Measurements from ENCODE around the gene HSD17B11. TPM values are rescaled to one million over a fixed set of nuclear protein-coding genes. Genes with fewer than 3 reads are reported as not detected.
"Not testable (repeated sequence)": the region's sequence is repeated elsewhere in the genome, so short reads cannot be mapped to it uniquely, and the experiment has no call there.

HSD17B11 gene
- polyA plus RNA-seq, 2 of the 4 experiments (the other 2 are of a cell fraction) = 51.5 to 113 TPM

GRCh38 chr4:87410157-87410556 lies 19.2 kb upstream of the HSD17B11 start:
- peaks cover 19% of the 10 kb centered on the region for H3K4me1 ChIP-seq
- DNase-seq (ENCODE audit: low read depth in 1 of 2, low spot score in 1 of 2) (no peak), FAIRE-seq (no peak), ATAC-seq (peak in 1 of 2 experiments; percentile 38; a peak in 2 of 6 replicates)
- POLR2A ChIA-PET = interaction anchor here (1.6 kb wide), 1 partner anchor 12 kb away, joined by 6 read pairs; the partner anchor contains the start of gene NUDT9
- H3K4me3 ChIP-seq = no peak overlapping the region
- WGBS (ENCODE audit: missing lambda C conversion rate) = 38% methylated on average over 2 of the region's 2 CpGs
- no peaks in the 10 kb centered on the region for H3K9me3 ChIP-seq
- H3K27ac ChIP-seq = peak overlapping the region in 1 of 2 experiments; percentile 38; a peak in 1 of 6 replicates
- H3K4me2 ChIP-seq = peak overlapping the region; percentile 53
- CTCF ChIA-PET = interaction anchor here (1.0 kb wide), 1 partner anchor 10 kb away, joined by 3 read pairs; no protein-coding TSS in a partner anchor
- TF ChIP-seq HOXB13 (CRISPR knock-in tag; IDR thresholded peaks at IDR 0.05; ENCODE audit: low read depth) = no peak

GRCh38 chr4:87409420-87409939 lies 18.5 kb upstream of the HSD17B11 start:
- no peak for FAIRE-seq
- ChIA-PET POLR2A (no interaction called here), CTCF (interaction anchor here (1.0 kb wide), 1 partner anchor 9 kb away, joined by 3 read pairs; no protein-coding TSS in a partner anchor)
- H3K27ac ChIP-seq = peak overlapping the region in 1 of 2 experiments; percentile 59; a peak in 1 of 6 replicates
- peak overlapping the region; percentile 53 for H3K4me2 ChIP-seq
- no peaks in the 10 kb centered on the region for H3K9me3 ChIP-seq
- peaks cover 19% of the 10 kb centered on the region for H3K4me1 ChIP-seq
- 5% methylated on average over 3 of the region's 3 CpGs for WGBS (ENCODE audit: missing lambda C conversion rate)
- TF ChIP-seq POLR2A (IDR thresholded peaks at IDR 0.05; ENCODE audit: low read length) = no peak
- no peak for TF ChIP-seq EHF (CRISPR knock-in tag; IDR thresholded peaks at IDR 0.05)
- TF ChIP-seq GATA3 (IDR thresholded peaks at IDR 0.05; ENCODE audit: borderline replicate concordance) = peak; percentile 31
- peak in 1 of 2 experiments; percentile 61; a peak in 3 of 6 replicates for ATAC-seq
- H3K4me3 ChIP-seq = no peak overlapping the region
- peak in 1 of 2 experiments; percentile 36 for DNase-seq (ENCODE audit: low read depth in 1 of 2, low spot score in 1 of 2)

GRCh38 chr4:87406902-87407301 lies 15.9 kb upstream of the HSD17B11 start:
- CTCF ChIA-PET, FAIRE-seq, H3K27ac ChIP-seq: not testable (repeated sequence)

GRCh38 chr4:87406462-87406861 lies 15.5 kb upstream of the HSD17B11 start:
- Histone ChIP-seq H3K4me2 (no peak overlapping the region), H3K4me3 (no peak overlapping the region), H3K9me3 (no peaks in the 10 kb centered on the region), H3K4me1 (peaks cover 19% of the 10 kb centered on the region), H3K27ac (no peak overlapping the region)
- DNase-seq (ENCODE audit: low read depth in 1 of 2, low spot score in 1 of 2) (no peak), ATAC-seq (no peak), FAIRE-seq (no peak)
- ChIA-PET CTCF (no interaction called here), POLR2A (no interaction called here)
- no peak for TF ChIP-seq TFCP2L1 (CRISPR knock-in tag; IDR thresholded peaks at IDR 0.05)
- no peak for TF ChIP-seq HOXA7 (CRISPR knock-in tag; IDR thresholded peaks at IDR 0.05)
- TF ChIP-seq NPAS2 (CRISPR knock-in tag; IDR thresholded peaks at IDR 0.05; ENCODE audit: borderline replicate concordance) = no peak
- no peak for TF ChIP-seq JUNB (IDR thresholded peaks at IDR 0.05)
- no peak for TF ChIP-seq POLR2AphosphoS2 (conservative IDR thresholded peaks at IDR 0.05; ENCODE audit: low read length)
- no peak for TF ChIP-seq FOSB (CRISPR knock-in tag; IDR thresholded peaks at IDR 0.05)
- no peak for TF ChIP-seq CBX2 (IDR thresholded peaks at IDR 0.05; ENCODE audit: borderline replicate concordance, low read depth)
- TF ChIP-seq HOXB13 (CRISPR knock-in tag; IDR thresholded peaks at IDR 0.05; ENCODE audit: low read depth) = no peak
- no peak for TF ChIP-seq ZC3H11A (IDR thresholded peaks at IDR 0.05)
- no peak for TF ChIP-seq SMC3 (IDR thresholded peaks at IDR 0.05)
- no peak for TF ChIP-seq ATOH8 (CRISPR knock-in tag; IDR thresholded peaks at IDR 0.05; ENCODE audit: low read depth)
- no peak for TF ChIP-seq HDAC2 (IDR thresholded peaks at IDR 0.05)
- TF ChIP-seq BHLHE40 (IDR thresholded peaks at IDR 0.05; ENCODE audit: low read depth, low read length) = no peak
- TF ChIP-seq GATA3 (IDR thresholded peaks at IDR 0.05; ENCODE audit: borderline replicate concordance) = no peak
- TF ChIP-seq HMGXB4 (CRISPR knock-in tag; IDR thresholded peaks at IDR 0.05; ENCODE audit: borderline replicate concordance) = no peak
- no peak for TF ChIP-seq HES2 (IDR thresholded peaks at IDR 0.05)
- 69% methylated on average over 6 of the region's 6 CpGs for WGBS (ENCODE audit: missing lambda C conversion rate)

More at GRCh38 chr4:87406902-87407301, 15.9 kb upstream of the HSD17B11 start:
- H3K4me3 ChIP-seq; H3K4me2 ChIP-seq; POLR2A ChIA-PET; ATAC-seq; H3K9me3 ChIP-seq; DNase-seq (ENCODE audit: low read depth in 1 of 2, low spot score in 1 of 2): not testable (repeated sequence)
- 83% methylated on average over 4 of the region's 4 CpGs for WGBS (ENCODE audit: missing lambda C conversion rate)
- peaks cover 19% of the 10 kb centered on the region for H3K4me1 ChIP-seq
